Mucosa of rectum (tissue), 2 donors: ENCODE measurements around the gene CAMTA1.

ENCODE experiments used
- H3K27ac ChIP-seq, 2 donors: one replicate each; pipeline ENCODE4 v1.7.0; 2013; ENCODE audit warnings: inconsistent platforms in 2 of 2, low read depth in 2 of 2, low read length in 2 of 2
- H3K27me3 ChIP-seq, 2 donors: one replicate each; pipeline ENCODE4 v1.7.0; 2013; ENCODE audit warnings: low read length in 2 of 2; ENCODE audit not compliant: control insufficient read depth in 2 of 2, insufficient read depth in 2 of 2
- H3K36me3 ChIP-seq, 2 donors: one replicate each; pipeline ENCODE4 v1.7.0; 2013; ENCODE audit warnings: low read length in 2 of 2; ENCODE audit not compliant: control insufficient read depth in 2 of 2, insufficient read depth in 2 of 2
- H3K4me1 ChIP-seq, 2 donors: one replicate each; pipeline ENCODE4 v1.7.0; 2013; ENCODE audit warnings: low read length in 2 of 2, mild to moderate bottlenecking in 1 of 2; ENCODE audit not compliant: control insufficient read depth in 2 of 2, insufficient read depth in 2 of 2
- H3K4me3 ChIP-seq, 2 donors: one replicate each; pipeline ENCODE4 v1.7.0; 2013; ENCODE audit warnings: low read length in 2 of 2
- H3K9ac ChIP-seq, 2 donors: one replicate each; pipeline ENCODE4 v1.7.0; 2013; ENCODE audit warnings: low read length in 2 of 2, low read depth in 1 of 2, mild to moderate bottlenecking in 1 of 2
- H3K9me3 ChIP-seq, 2 donors: one replicate each; pipeline ENCODE4 v1.7.0; 2013; ENCODE audit warnings: low read length in 2 of 2; ENCODE audit not compliant: control insufficient read depth in 2 of 2
- donor health status: healthy.
- donor health status: Normal muscosa, but diverticular disease.

The CAMTA1 gene

DNA sequence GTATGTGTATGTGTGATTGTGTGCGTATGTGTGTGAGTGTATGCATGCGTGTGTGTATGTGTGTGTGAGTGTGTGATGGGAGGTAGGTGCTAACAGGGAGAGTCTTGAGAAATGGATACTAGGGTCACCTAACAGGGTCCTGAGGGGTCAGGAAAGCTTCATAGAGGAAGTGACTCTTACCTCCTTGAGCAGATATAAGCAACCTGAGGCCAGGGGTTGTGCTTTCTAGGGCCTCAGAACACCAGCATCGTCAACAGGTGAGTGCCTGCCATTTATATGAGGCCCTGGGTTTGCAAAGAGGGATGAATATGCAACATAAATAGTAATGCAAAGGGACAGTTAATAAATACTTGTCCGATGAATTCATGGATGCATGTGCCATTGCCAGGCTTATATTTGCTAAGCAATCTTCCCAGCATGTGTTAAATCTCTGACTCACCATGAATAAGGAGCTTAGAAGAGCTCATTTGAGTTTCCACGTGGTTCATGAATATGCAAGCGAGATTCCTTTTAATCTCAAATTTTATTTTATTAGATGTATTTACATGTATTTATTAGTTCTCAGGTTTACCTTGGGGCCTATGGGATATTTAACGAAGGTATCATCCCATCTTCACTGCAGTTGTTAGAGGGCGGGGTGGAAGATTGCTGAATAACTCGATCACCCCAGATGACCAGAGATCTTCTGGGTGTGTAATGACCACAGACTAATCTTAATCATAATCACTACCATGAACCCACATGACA lies 438.3 kb downstream of the CAMTA1 start:
- H3K4me3 ChIP-seq: no peak overlapping the region
- H3K4me1 ChIP-seq: no peaks in the 10 kb centered on the region
- H3K9ac ChIP-seq: no peak overlapping the region
- H3K36me3 ChIP-seq: no peaks in the 10 kb centered on the region
- H3K9me3 ChIP-seq: no peaks in the 10 kb centered on the region
- H3K27ac ChIP-seq: no peak overlapping the region
- H3K27me3 ChIP-seq: no peaks in the 10 kb centered on the region

DNA sequence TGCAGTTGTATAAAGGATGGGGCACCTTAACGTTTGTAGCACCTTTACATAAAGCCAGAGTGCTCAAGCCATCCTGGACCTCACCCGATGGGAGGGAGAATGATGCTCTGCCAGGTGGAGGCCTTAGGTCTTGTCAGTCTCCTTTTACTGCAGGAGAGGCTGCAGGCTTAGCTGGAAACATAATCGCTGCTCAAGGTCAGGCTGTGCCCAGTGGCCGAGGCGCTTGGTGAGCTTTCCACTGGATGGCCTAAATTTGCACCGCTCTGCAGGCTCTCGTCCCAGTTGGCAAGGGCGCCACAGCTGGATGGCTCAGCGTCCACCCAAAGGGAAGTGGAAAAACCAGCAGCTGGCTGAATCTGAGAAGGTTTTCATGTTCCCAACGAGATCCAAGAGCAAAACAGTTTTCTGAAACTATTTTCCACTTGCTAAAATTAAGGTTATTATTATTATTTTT lies 438.9 kb downstream of the CAMTA1 start:
- no peaks in the 10 kb centered on the region for H3K9me3 ChIP-seq
- no peaks in the 10 kb centered on the region for H3K36me3 ChIP-seq
- H3K27ac ChIP-seq: no peak overlapping the region
- H3K4me3 ChIP-seq: no peak overlapping the region
- H3K4me1 ChIP-seq: no peaks in the 10 kb centered on the region
- H3K27me3 ChIP-seq: no peaks in the 10 kb centered on the region
- H3K9ac ChIP-seq: no peak overlapping the region

DNA sequence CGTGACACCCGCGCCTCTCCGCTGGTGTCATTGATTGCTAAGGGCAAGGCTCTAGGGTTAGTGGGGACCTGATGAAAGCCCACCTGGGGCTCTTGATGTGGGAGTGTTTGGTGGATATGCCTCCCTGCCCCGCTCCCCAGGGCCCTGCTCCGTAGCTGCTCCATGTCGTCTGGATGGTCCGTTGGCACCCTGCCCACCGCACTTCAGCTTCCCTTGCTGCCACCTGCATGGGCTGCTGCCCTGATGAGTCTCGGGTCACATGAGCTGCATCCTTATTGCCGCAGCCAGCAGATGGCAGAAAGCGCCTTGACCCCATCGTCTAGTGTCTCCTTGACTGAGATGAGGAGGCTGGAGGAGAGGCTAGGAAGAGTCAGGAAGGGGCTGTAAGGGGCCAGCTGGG lies 439.4 kb downstream of the CAMTA1 start:
- no peaks in the 10 kb centered on the region for H3K4me1 ChIP-seq
- no peak overlapping the region for H3K9ac ChIP-seq
- no peaks in the 10 kb centered on the region for H3K9me3 ChIP-seq
- no peaks in the 10 kb centered on the region for H3K27me3 ChIP-seq
- no peak overlapping the region for H3K4me3 ChIP-seq
- no peaks in the 10 kb centered on the region for H3K36me3 ChIP-seq
- H3K27ac ChIP-seq: no peak overlapping the region

DNA sequence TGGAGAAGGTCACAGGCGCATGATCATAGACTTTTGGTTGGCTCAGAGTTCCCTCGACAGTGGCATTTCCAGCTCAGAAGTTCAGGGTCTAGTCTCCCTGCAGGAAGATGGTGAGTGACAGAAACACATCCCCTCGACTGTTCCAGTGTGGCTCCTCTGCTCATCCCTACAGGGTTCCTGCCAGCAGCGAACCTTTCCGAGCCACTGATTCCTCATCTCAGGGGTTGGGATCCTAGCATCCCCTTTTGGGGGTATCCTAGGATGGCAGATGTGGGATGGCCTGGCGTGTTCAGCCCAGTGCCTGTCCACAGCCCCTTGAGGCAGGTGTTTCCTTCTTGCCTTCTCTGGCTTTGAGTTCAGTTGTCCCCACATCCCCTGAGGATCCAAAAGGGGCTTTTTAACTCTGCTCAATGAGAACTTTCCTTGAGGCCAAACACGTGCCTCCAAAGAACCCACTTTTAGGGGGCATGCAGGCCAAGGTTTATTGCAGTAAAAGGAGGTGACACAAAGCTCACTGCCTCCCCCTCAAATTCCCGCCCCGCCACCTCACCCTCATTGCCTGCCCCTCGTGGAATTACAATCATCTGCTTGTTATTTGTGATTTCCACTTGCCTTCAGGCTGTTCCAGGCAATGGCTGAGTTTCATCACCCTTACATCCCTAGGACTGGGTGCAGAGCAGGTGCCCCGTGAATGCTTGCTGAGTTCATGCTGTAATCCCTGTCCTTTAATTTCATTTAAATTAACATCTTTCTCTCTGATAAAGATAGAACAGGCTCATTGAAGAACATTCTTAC lies 440.7 kb downstream of the CAMTA1 start:
- H3K27me3 ChIP-seq: no peaks in the 10 kb centered on the region
- no peaks in the 10 kb centered on the region for H3K9me3 ChIP-seq
- H3K36me3 ChIP-seq: no peaks in the 10 kb centered on the region
- H3K27ac ChIP-seq: no peak overlapping the region
- no peaks in the 10 kb centered on the region for H3K4me1 ChIP-seq
- H3K4me3 ChIP-seq: no peak overlapping the region
- H3K9ac ChIP-seq: no peak overlapping the region

DNA sequence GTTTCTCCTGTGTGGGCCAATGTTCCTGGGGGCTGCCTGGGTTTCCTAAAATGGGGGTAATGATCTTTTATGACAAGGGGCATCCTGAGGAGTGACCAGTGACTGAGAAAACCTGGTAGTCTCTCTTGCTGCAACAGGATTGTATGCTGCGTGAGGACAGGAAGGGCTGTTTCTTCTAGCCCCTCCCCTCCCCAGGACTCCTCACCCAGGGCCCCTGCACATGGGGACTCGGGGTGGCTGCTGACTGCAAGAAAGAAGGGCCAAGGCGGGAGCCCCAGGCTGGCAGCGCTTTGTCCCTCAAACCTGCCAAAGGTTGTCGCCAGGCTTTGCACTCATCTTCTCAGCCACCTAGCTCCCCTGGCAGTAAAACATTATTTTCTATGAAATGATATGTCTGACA lies 442.4 kb downstream of the CAMTA1 start:
- no peak overlapping the region for H3K4me3 ChIP-seq
- H3K27me3 ChIP-seq: no peaks in the 10 kb centered on the region
- no peaks in the 10 kb centered on the region for H3K4me1 ChIP-seq
- no peaks in the 10 kb centered on the region for H3K9me3 ChIP-seq
- H3K36me3 ChIP-seq: no peaks in the 10 kb centered on the region
- no peak overlapping the region for H3K27ac ChIP-seq
- H3K9ac ChIP-seq: no peak overlapping the region

DNA sequence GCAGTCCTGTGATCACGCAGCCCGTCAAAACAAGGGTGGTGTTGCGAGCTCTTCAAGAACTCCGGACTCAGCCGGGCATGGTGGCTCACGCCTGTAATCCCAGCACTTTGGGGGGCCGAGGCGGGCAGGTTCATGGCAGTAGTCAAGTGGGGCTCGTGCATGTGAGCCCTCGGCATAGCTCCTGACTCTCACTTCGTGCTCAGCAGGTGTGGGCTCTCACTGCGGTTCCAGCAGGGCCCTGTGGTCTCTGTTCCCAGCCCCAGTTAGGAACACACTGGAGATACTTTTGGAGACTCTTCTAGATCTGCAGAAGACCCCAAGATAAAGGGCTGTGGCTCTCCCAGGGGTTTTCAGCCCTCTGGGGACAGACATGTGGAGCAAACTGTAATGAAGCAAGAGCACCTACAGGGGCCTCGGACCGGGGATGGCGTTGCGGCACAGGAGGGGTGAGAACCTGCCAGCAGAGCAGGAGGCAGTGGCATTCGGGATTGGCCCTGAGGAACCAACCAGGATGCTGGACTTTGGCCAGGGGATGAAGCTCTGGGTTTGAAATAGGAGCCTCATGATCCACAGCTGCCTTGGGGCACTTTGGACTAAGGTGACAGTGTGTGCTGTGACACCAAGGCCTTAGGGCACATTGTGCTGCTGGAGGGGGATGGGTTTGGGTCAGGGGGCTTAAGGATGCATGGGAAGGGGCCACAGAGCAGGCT lies 443.2 kb downstream of the CAMTA1 start:
- Histone ChIP-seq H3K4me3 (no peak overlapping the region), H3K27ac (no peak overlapping the region), H3K27me3 (no peaks in the 10 kb centered on the region), H3K36me3 (no peaks in the 10 kb centered on the region), H3K4me1 (no peaks in the 10 kb centered on the region), H3K9ac (no peak overlapping the region), H3K9me3 (no peaks in the 10 kb centered on the region)

DNA sequence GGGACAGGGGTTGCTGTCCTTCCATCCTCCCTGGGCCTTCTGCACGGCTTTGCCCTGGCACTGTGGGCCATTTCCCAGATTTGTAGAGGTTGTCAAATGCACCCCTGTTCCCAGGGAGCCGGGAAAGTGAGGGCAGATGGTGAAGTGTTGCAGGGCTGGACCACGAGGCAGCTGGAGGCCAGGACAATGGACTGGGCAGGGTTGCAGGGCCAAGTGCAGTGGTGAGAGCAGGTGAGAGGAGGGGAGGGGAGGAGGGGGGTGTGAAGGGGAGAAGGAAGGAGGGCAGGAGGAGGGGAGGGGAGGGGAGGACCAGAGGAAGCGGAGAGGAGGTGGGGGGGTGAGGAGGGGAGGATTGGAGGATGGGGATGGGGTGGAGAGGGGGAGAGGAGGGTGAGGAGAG lies 443.9 kb downstream of the CAMTA1 start:
- H3K27ac ChIP-seq: no peak overlapping the region
- H3K9ac ChIP-seq: no peak overlapping the region
- H3K27me3 ChIP-seq: no peaks in the 10 kb centered on the region
- no peaks in the 10 kb centered on the region for H3K4me1 ChIP-seq
- no peaks in the 10 kb centered on the region for H3K36me3 ChIP-seq
- H3K9me3 ChIP-seq: no peaks in the 10 kb centered on the region
- no peak overlapping the region for H3K4me3 ChIP-seq

DNA sequence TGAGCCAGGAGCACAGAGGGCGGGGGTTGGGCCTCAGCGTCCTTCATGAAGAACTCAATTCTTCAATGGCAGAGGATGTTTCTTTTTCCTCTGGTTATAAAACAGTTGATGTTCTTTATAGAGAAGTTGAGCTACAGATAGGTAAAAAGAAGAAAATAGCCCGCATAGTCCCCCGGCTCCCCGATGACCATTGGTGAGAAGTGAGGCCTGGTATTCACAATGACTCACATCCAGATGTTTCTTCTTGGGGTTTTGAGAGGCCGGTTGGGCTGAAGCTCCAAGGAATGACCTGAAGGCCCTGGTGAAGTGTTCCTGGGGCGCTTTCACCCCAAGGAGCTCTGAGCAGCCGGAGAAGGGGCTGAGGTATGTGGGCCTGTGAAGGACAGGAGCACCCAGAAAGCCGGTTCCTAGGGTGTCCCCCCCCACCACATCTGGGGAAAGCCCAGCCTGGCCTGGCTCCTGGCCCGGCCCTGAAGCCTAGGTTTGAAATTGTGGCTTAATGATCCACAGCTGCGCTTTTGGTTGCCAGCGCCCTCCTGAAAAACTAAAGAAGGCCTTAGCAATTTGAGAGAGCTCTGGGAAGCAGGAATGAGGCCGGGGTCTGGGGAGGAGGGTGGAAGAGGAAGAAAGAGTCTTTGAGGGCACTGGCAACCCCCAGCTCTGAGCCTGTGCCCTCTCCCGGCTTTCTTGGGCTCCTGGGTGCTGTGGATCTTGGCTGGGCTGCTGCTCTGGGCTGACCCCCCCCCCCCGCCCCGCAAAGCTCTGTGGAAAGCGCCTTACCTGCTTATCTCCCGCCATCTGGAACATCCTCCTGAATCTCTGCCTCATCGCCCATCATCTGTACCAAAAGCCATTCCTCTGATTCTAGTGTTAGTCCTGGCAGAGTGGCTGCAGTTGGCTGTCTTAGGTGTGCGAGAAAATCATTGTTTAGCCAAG lies 444.7 kb downstream of the CAMTA1 start:
- H3K27me3 ChIP-seq: no peaks in the 10 kb centered on the region
- H3K9me3 ChIP-seq: no peaks in the 10 kb centered on the region
- no peaks in the 10 kb centered on the region for H3K36me3 ChIP-seq
- H3K4me1 ChIP-seq: no peaks in the 10 kb centered on the region
- no peak overlapping the region for H3K4me3 ChIP-seq
- no peak overlapping the region for H3K27ac ChIP-seq
- no peak overlapping the region for H3K9ac ChIP-seq

DNA sequence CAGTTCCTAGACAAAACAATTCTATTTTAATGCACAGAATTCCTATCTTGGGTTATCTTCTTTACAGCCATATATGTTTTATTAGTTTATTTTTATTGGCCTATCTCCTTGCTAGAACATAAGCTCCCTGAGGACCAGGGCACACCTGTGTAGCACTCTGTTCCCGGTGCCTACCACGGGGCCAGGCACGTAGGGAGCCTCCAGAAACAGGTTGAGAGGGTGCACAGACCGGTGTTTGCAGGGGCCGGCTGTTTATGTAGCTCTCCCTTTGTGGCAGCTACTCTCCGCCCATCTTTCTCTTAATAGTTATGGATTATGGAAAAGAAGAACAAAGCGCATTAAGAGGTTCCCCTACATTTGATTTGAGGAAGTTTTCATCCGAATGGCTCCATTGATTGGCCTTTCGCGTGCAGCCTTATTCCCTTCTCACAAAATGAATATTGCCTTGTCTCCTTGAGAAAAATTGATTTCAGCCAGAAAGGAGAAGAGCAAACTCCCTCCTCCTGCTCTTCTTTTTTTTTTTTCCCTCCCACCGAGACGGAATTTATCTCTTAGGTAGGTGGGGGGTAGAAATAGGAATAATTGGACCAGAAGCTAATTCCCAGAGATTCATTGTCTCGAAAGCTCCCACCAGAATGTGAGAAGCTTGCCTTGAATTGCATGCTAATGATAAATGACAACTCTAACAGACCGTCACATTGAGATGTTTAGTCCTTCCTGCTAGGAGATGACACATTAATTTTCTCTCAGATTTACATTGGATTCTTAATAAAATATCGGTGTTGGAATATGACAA lies 447.4 kb downstream of the CAMTA1 start:
- Histone ChIP-seq H3K27me3 (no peaks in the 10 kb centered on the region), H3K9ac (no peak overlapping the region), H3K27ac (no peak overlapping the region), H3K4me1 (no peaks in the 10 kb centered on the region), H3K9me3 (no peaks in the 10 kb centered on the region), H3K36me3 (no peaks in the 10 kb centered on the region), H3K4me3 (no peak overlapping the region)
